Fibroblast of pulmonary artery (primary cell): Measurements from ENCODE around the gene ACER2.

ENCODE experiments used
- DNase-seq: peaks from one replicate; pipeline ENCODE4 v3.0.0-alpha.2; 2010; ENCODE audit warnings: low read depth
- H3K4me3 ChIP-seq: replicated peaks from 2 replicates; pipeline ENCODE4 v1.5.1; 2011; ENCODE audit warnings: low read depth, mild to moderate bottlenecking, control low read depth, low read length, moderate library complexity
- TF ChIP-seq, protein P1 (sequence below): IDR thresholded peaks from 2 replicates; pipeline ENCODE4 v1.5.1; 2011; ENCODE audit warnings: mild to moderate bottlenecking, control low read depth, low read length, inconsistent platforms; ENCODE audit errors: missing control alignments

The ACER2 gene

GRCh38 chr9:19470567-19470966 lies 61.8 kb downstream of the ACER2 start:
- H3K4me3 ChIP-seq: no peak overlapping the region
- no peak for DNase-seq
- TF ChIP-seq, protein P1, sequence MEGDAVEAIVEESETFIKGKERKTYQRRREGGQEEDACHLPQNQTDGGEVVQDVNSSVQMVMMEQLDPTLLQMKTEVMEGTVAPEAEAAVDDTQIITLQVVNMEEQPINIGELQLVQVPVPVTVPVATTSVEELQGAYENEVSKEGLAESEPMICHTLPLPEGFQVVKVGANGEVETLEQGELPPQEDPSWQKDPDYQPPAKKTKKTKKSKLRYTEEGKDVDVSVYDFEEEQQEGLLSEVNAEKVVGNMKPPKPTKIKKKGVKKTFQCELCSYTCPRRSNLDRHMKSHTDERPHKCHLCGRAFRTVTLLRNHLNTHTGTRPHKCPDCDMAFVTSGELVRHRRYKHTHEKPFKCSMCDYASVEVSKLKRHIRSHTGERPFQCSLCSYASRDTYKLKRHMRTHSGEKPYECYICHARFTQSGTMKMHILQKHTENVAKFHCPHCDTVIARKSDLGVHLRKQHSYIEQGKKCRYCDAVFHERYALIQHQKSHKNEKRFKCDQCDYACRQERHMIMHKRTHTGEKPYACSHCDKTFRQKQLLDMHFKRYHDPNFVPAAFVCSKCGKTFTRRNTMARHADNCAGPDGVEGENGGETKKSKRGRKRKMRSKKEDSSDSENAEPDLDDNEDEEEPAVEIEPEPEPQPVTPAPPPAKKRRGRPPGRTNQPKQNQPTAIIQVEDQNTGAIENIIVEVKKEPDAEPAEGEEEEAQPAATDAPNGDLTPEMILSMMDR: no peak

DNA sequence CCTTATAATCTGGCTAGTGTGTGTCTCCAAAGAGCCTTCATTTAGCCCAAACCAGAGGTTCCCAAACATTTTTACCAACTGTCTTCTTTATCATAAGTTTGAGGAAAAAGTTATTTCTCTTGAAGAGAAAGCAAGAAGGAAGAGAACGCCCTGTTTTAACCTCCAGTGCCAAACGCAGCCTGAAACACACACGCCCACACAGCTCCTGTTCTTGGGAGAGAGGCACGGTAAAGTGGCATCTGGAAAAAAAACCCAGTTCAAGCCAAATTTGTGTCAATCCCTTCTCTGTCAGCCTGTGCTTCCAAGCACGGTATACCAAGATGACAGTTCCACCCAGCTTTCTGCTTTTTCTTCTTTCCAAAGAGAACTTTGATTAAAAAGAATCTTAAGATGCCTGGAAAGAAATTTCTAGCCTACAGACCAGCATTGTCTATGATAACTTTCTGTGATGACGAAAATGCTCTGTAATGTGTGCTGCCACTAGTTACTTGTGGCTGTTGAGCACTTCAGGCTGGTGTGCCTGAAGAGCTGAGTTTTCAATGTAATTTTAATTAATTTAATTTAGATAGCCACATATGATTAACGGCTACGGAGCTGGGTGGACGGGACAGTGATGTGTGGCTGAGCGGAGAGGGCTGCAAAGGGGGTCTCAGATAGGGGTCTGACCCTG lies 62.3 kb downstream of the ACER2 start:
- no peak overlapping the region for H3K4me3 ChIP-seq
- TF ChIP-seq, protein P1: no peak
- peak; percentile 36 for DNase-seq

DNA sequence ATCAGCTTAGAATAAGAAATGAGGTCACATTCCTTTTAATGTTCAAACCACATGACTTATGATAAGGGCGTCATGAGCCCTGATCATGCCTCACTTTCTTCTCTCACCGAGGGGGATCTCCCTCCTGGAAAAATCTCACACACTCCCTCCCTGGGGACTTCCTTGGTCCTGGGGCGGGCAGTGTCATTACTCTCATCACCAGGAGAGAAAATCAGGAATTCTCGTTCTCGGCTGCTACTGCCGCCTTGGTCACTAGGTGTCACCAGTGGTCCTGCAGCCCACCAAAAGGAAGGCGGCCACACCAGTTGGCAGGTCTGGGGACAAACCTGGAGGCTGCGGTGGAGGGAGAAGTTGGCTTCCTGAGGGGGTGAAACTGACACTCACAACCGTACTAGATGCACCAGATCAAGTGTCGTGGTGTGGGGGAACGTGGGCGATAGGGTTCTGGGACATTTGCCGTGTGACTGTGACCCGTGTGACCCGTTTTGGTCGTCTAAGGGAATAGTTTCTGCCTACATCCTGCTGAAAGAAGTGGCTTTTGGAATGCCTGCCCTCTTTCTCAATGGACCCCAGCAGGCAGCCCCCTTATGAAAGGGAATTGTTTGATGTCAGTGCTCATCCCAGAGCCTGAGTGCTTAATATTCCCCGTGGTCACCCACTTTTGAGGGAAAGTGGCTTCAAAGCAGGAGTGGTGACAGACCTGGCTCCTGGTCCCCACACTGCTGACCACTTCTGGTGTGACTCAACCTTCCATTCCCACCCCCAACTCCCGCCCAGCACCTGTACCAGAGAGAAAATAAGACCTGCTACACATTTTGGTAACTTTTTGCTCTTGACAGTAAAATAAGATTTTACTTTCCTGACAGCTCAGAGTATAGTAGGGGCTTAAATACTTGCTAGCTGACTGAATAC lies 63.2 kb downstream of the ACER2 start:
- DNase-seq: peak; percentile 66
- TF ChIP-seq, protein P1: peak; percentile 85
- H3K4me3 ChIP-seq: peak overlapping the region; percentile 21

DNA sequence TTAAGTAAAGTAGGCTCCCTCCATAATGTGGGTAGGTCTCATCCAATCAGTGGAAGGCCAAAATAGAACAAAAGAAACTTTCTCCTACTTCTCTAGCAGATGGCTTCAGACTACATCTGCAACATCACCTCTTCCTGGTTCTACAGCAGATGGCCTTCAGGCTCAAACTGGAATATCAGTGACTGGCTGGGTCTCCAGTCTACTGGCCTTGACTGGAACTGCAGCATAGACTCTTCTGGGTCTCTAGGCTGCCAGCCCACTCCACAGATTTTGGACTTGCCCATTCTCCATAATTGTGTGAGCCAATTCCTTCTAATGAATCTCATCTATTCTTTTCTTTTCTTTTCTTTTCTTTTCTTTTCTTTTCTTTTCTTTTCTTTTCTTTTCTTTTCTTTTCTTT lies 64.8 kb downstream of the ACER2 start:
- DNase-seq: no peak
- TF ChIP-seq, protein P1: no peak

GRCh38 chr9:19479874-19480273 lies 71.1 kb downstream of the ACER2 start:
- TF ChIP-seq, protein P1: no peak
- H3K4me3 ChIP-seq: no peak overlapping the region
- no peak for DNase-seq

More for the DNA sequence above, 64.8 kb downstream of the ACER2 start:
- no peak overlapping the region for H3K4me3 ChIP-seq

- no peak for DNase-seq
- TF ChIP-seq, protein P1: no peak
- H3K4me3 ChIP-seq: no peak overlapping the region
These were observed 71.5 kb downstream of the ACER2 start for GRCh38 chr9:19480345-19480744.
